Panc1 (cell line): ENCODE results near the gene SH3D19.

ENCODE experiments used
- CTCF ChIP-seq: fragments of 450-650 bp; IDR thresholded peaks from 2 replicates; pipeline ENCODE4 v1.5.1; 2017; ENCODE audit warnings: mild to moderate bottlenecking
- POLR2AphosphoS5 ChIP-seq: IDR thresholded peaks from 2 replicates; pipeline ENCODE4 v1.6.1; 2012; ENCODE audit warnings: mild to moderate bottlenecking, low read depth, low read length, moderate library complexity
- REST ChIP-seq, 2 experiments: IDR thresholded peaks; 2 replicates each; pipeline ENCODE4 v1.6.1; 2011 to 2012; ENCODE audit warnings: low read depth in 2 of 2, control low read depth in 1 of 2, low read length in 1 of 2, mild to moderate bottlenecking in 1 of 2, moderate library complexity in 1 of 2; ENCODE audit not compliant: insufficient read depth in 1 of 2
- SIN3A ChIP-seq: IDR thresholded peaks from 2 replicates; pipeline ENCODE4 v1.6.1; 2012; ENCODE audit warnings: low read depth, mild to moderate bottlenecking, low read length, moderate library complexity, borderline replicate concordance; ENCODE audit not compliant: insufficient read depth
- TCF7L2 ChIP-seq: IDR thresholded peaks from 2 replicates; pipeline ENCODE4 v1.6.1; 2011; ENCODE audit warnings: mild to moderate bottlenecking, low read depth, low read length, inconsistent platforms

GRCh38 chr4:151325949-151326246, 493 bp upstream of the SH3D19 start:
- TF ChIP-seq CTCF = no peak
- no peak for TF ChIP-seq POLR2AphosphoS5
- no peak for TF ChIP-seq REST (IDR thresholded peaks at IDR 0.05; ENCODE audit: insufficient read depth in 1 of 2, low read depth in 2 of 2, low read length in 1 of 2)
- TF ChIP-seq TCF7L2 = no peak
- no peak for TF ChIP-seq SIN3A
